Fibroblast of mammary gland (primary cell): ENCODE results near the gene CYP27B1.
A peak's percentile ranks its signal among the peaks of the same experiment; 100 is the strongest.

Experiments
- DNase-seq: peaks from one replicate; pipeline ENCODE4 v3.0.0-alpha.2; 2010; ENCODE audit warnings: low read depth
- H3K4me3 ChIP-seq: 2 replicates; pipeline ENCODE4 v1.5.1; 2011; ENCODE audit warnings: low read depth, mild to moderate bottlenecking, low read length, moderate library complexity; ENCODE audit not compliant: control insufficient read depth
- CTCF ChIP-seq: conservative IDR thresholded peaks from 2 replicates; pipeline ENCODE4 v1.5.1; 2011; ENCODE audit warnings: low read depth, low read length, inconsistent platforms; ENCODE audit not compliant: control insufficient read depth, insufficient read depth

Gene CYP27B1

GRCh38 chr12:57811028-57811755, 44.3 kb upstream of the CYP27B1 start:
- TF ChIP-seq CTCF, result no peak
- no peak for DNase-seq
- H3K4me3 ChIP-seq, result no peak overlapping the region

GRCh38 chr12:57810450-57810849, 43.6 kb upstream of the CYP27B1 start:
- DNase-seq, result peak; percentile 77

GRCh38 chr12:57809425-57809824, 42.5 kb upstream of the CYP27B1 start:
- no peak overlapping the region for H3K4me3 ChIP-seq
- no peak for TF ChIP-seq CTCF
- no peak for DNase-seq

More at GRCh38 chr12:57810450-57810849, 43.6 kb upstream of the CYP27B1 start:
- H3K4me3 ChIP-seq, result no peak overlapping the region
- no peak for TF ChIP-seq CTCF

GRCh38 chr12:57808351-57808750, 41.5 kb upstream of the CYP27B1 start:
- TF ChIP-seq CTCF, result no peak
- DNase-seq, result no peak
- no peak overlapping the region for H3K4me3 ChIP-seq

- DNase-seq, result no peak
- H3K4me3 ChIP-seq, result no peak overlapping the region
- TF ChIP-seq CTCF, result no peak
Observed at GRCh38 chr12:57807285-57807684, 40.4 kb upstream of the CYP27B1 start.

GRCh38 chr12:57806677-57807076, 39.8 kb upstream of the CYP27B1 start:
- no peak overlapping the region for H3K4me3 ChIP-seq
- no peak for TF ChIP-seq CTCF
- no peak for DNase-seq
